Fibroblast of gingiva (primary cell): ENCODE data around the gene MSH3.
A peak's percentile ranks its signal among the peaks of the same experiment; 100 is the strongest.
"Not testable (repeated sequence)": the region's sequence is repeated elsewhere in the genome, so short reads cannot be mapped to it uniquely, and the experiment has no call there.

ENCODE experiments used
- DNase-seq: peaks from one replicate; pipeline ENCODE4 v3.0.0-alpha.2; 2011; ENCODE audit warnings: low read depth

Gene MSH3

GRCh38 chr5:80706835-80707447, 52.5 kb downstream of the MSH3 start:
- DNase-seq = no peak

- DNase-seq = peak; percentile 6
These were observed 53.2 kb downstream of the MSH3 start for GRCh38 chr5:80707645-80708044.

GRCh38 chr5:80711216-80711615, 56.8 kb downstream of the MSH3 start:
- no peak for DNase-seq

GRCh38 chr5:80711938-80712337, 57.5 kb downstream of the MSH3 start:
- peak; percentile 14 for DNase-seq

GRCh38 chr5:80712919-80713318, 58.5 kb downstream of the MSH3 start:
- DNase-seq = no peak

GRCh38 chr5:80713631-80714030, 59.2 kb downstream of the MSH3 start:
- DNase-seq = no peak

- no peak for DNase-seq
These were observed 60.3 kb downstream of the MSH3 start for GRCh38 chr5:80714570-80715298.

- DNase-seq = no peak
These were observed 61.4 kb downstream of the MSH3 start for GRCh38 chr5:80715887-80716286.

GRCh38 chr5:80720181-80720580, 65.7 kb downstream of the MSH3 start:
- no peak for DNase-seq

GRCh38 chr5:80722916-80723315, 68.5 kb downstream of the MSH3 start:
- DNase-seq = no peak

- DNase-seq = no peak
These were observed 71.0 kb downstream of the MSH3 start for GRCh38 chr5:80725446-80725845.

- no peak for DNase-seq
These were observed 82.3 kb downstream of the MSH3 start for GRCh38 chr5:80736730-80737129.

- DNase-seq = no peak
These were observed 84.0 kb downstream of the MSH3 start for GRCh38 chr5:80738466-80738865.

- DNase-seq = no peak
These were observed 84.6 kb downstream of the MSH3 start for GRCh38 chr5:80739057-80739456.

- no peak for DNase-seq
These were observed 85.0 kb downstream of the MSH3 start for GRCh38 chr5:80739496-80739895.

GRCh38 chr5:80739898-80740297, 85.4 kb downstream of the MSH3 start:
- DNase-seq = no peak

- DNase-seq = not testable (repeated sequence)
These were observed 86.0 kb downstream of the MSH3 start for GRCh38 chr5:80740488-80740887.

GRCh38 chr5:80740999-80741398, 86.5 kb downstream of the MSH3 start:
- no peak for DNase-seq

- DNase-seq = no peak
These were observed 89.7 kb downstream of the MSH3 start for GRCh38 chr5:80744149-80744548.

- DNase-seq = no peak
These were observed 91.0 kb downstream of the MSH3 start for GRCh38 chr5:80745490-80745889.

- no peak for DNase-seq
These were observed 93.5 kb downstream of the MSH3 start for GRCh38 chr5:80747922-80748321.

- DNase-seq = no peak
These were observed 98.0 kb downstream of the MSH3 start for GRCh38 chr5:80752427-80752826.

GRCh38 chr5:80753712-80754111, 99.3 kb downstream of the MSH3 start:
- no peak for DNase-seq

GRCh38 chr5:80754900-80755299, 100.4 kb downstream of the MSH3 start:
- peak; percentile 11 for DNase-seq
